SK-N-SH (cell line): ENCODE results near the gene A2M.

ENCODE experiments used
- CTCF ChIP-seq: fragments of 200-600 bp; sonication (generic); IDR thresholded peaks from 2 replicates; pipeline ENCODE4 v1.6.1; 2017; ENCODE audit warnings: antibody characterized with exemption, mild to moderate bottlenecking, moderate library complexity
- IRF3 ChIP-seq: fragments of 150-350 bp; IDR thresholded peaks from 2 replicates; pipeline ENCODE4 v1.6.1; 2016; ENCODE audit warnings: mild to moderate bottlenecking, low read depth, low read length
- MXI1 ChIP-seq: IDR thresholded peaks from 2 replicates; pipeline ENCODE4 v1.6.1; 2012; ENCODE audit warnings: mild to moderate bottlenecking, low read depth, low read length, improper control_type of control experiment
- RAD21 ChIP-seq: IDR thresholded peaks from 2 replicates; pipeline ENCODE4 v1.6.1; 2012; ENCODE audit warnings: mild to moderate bottlenecking, low read length
- SMC3 ChIP-seq: IDR thresholded peaks from 2 replicates; pipeline ENCODE4 v1.6.1; 2012; ENCODE audit warnings: low read depth, low read length, improper control_type of control experiment
- TAF1 ChIP-seq: IDR thresholded peaks from 2 replicates; pipeline ENCODE4 v1.6.1; 2012; ENCODE audit warnings: low read depth, mild to moderate bottlenecking, low read length, moderate library complexity, borderline replicate concordance

- no peak for TF ChIP-seq TAF1
- TF ChIP-seq CTCF = no peak
- TF ChIP-seq SMC3 = no peak
- TF ChIP-seq RAD21 = no peak
- TF ChIP-seq IRF3 = no peak
- TF ChIP-seq MXI1 = no peak
These were observed 29.6 kb downstream of the A2M start for GRCh38 chr12:9086087-9086486.
